ENCODE measurements around the gene SPTSSA. TPM values are rescaled to one million over a fixed set of nuclear protein-coding genes. Genes with fewer than 3 reads are reported as not detected.
"Not testable (repeated sequence)": the region's sequence is repeated elsewhere in the genome, so short reads cannot be mapped to it uniquely, and the experiment has no call there.

The SPTSSA gene
- total RNA-seq, 2 donors from 2014 or later: 12.5 to 21.9 TPM

DNA sequence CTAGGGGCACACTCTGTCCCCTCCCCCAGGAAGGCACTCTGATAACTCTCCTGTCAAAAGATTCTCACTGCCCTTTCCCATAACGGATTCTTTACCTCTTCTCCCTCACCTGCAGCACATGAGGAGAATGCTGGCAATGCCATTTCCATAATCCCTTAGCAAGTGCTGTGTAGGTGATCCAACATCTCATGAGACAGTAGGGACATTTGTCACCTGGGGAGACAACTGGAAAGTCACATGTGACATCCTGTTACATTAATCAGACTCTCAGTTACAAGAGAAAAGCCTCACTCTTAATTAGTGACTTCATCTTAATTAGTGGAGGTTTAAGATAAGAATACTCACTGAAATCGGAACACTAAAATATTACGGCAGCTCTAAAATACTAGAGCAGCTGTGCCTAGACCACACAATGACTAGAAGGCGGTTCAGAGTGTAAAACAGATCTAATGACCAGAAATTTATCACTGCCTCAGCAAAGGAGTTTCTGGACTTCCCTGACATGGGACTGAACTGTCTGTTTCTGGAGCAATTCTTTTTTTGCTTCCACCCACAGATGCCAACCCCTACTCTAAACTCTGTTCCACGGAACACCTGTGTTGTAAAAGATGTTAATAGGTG lies 75.1 kb downstream of the SPTSSA start:
- TF ChIP-seq, protein P1, sequence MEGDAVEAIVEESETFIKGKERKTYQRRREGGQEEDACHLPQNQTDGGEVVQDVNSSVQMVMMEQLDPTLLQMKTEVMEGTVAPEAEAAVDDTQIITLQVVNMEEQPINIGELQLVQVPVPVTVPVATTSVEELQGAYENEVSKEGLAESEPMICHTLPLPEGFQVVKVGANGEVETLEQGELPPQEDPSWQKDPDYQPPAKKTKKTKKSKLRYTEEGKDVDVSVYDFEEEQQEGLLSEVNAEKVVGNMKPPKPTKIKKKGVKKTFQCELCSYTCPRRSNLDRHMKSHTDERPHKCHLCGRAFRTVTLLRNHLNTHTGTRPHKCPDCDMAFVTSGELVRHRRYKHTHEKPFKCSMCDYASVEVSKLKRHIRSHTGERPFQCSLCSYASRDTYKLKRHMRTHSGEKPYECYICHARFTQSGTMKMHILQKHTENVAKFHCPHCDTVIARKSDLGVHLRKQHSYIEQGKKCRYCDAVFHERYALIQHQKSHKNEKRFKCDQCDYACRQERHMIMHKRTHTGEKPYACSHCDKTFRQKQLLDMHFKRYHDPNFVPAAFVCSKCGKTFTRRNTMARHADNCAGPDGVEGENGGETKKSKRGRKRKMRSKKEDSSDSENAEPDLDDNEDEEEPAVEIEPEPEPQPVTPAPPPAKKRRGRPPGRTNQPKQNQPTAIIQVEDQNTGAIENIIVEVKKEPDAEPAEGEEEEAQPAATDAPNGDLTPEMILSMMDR (IDR thresholded peaks at IDR 0.05): no peak
- no peak for TF ChIP-seq POLR2A (IDR thresholded peaks at IDR 0.05)
- TF ChIP-seq POLR2AphosphoS5 (IDR thresholded peaks at IDR 0.05): no peak
- WGBS: 74% methylated on average over 5 of the region's 5 CpGs
- no peak for DNase-seq (ENCODE audit: low spot score)
- Histone ChIP-seq H3K9me3 (no peaks in the 10 kb centered on the region), H3K4me3 (no peak overlapping the region), H3K36me3 (no peaks in the 10 kb centered on the region), H3K27me3 (replicated peaks; ENCODE audit: insufficient read depth) (no peaks in the 10 kb centered on the region), H3K27ac (no peak overlapping the region), H3K4me1 (replicated peaks) (no peaks in the 10 kb centered on the region)
- intact Hi-C loops (cut with DNase I): no loop called here

DNA sequence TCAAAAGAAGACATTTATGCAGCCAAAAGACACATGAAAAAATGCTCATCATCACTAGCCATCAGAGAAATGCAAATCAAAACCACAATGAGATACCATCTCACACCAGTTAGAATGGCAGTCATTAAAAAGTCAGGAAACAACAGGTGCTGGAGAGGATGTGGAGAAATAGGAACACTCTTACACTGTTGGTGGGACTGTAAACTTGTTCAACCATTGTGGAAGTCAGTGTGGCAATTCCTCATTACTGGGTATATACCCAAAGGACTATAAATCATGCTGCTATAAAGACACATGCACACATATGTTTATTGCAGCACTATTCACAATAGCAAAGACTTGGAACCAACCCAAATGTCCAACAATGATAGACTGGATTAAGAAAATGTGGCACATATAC lies 76.2 kb downstream of the SPTSSA start:
- H3K4me3 ChIP-seq; H3K27me3 ChIP-seq (replicated peaks; ENCODE audit: insufficient read depth); H3K9me3 ChIP-seq; DNase-seq (ENCODE audit: low spot score); H3K27ac ChIP-seq; intact Hi-C loops (cut with DNase I); H3K36me3 ChIP-seq; H3K4me1 ChIP-seq (replicated peaks): not testable (repeated sequence)

DNA sequence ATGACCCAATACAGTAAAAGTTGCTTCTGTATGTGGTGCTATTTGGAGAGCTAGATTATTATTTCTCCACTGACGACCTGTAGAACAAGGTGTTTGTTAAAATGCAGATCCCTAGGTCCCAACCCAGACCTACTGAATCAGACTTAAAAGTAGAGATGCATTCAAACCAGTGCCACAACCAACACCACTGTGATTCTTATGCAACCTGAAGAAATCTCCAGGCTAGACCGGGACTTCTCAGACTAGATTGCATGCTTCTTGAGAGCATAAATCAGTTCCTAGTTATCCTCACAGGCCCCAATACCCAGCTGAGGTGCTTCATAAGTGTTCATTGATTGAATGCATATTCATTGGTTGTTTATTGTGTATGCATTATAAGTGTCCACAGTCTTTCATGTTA lies 78.2 kb downstream of the SPTSSA start:
- H3K36me3 ChIP-seq: no peaks in the 10 kb centered on the region
- 69% methylated on average over 2 of the region's 2 CpGs for WGBS
- intact Hi-C loops (cut with DNase I): no loop called here

More for the DNA sequence above, 78.2 kb downstream of the SPTSSA start:
- H3K4me1 ChIP-seq (replicated peaks): no peaks in the 10 kb centered on the region
- H3K27me3 ChIP-seq (replicated peaks; ENCODE audit: insufficient read depth): no peaks in the 10 kb centered on the region
- no peak overlapping the region for H3K4me3 ChIP-seq
- no peak for DNase-seq (ENCODE audit: low spot score)
- H3K9me3 ChIP-seq: no peaks in the 10 kb centered on the region
- no peak overlapping the region for H3K27ac ChIP-seq
- no peak for TF ChIP-seq POLR2AphosphoS5 (IDR thresholded peaks at IDR 0.05)
- TF ChIP-seq, protein P1 (IDR thresholded peaks at IDR 0.05): no peak
- TF ChIP-seq POLR2A (IDR thresholded peaks at IDR 0.05): no peak

Other genes with a start within 250 kb of the SPTSSA start
- 10 to 100 TPM; 41.6 to 52.6 TPM for gene EAPP, start 77.5 kb upstream of the SPTSSA start, total RNA-seq
- gene SNX6, start 167.9 kb upstream of the SPTSSA start, total RNA-seq: 100 to 1,000 TPM; 116 to 128 TPM